ENCODE results near the gene RUFY2. TPM values are rescaled to one million over a fixed set of nuclear protein-coding genes. Genes with fewer than 3 reads are reported as not detected.

Gene RUFY2
- total and polyA plus RNA-seq, 2 donors (not counting 3 experiments of a cell fraction or from before 2014, with no cell fraction given) = 5.7 to 24.2 TPM

DNA sequence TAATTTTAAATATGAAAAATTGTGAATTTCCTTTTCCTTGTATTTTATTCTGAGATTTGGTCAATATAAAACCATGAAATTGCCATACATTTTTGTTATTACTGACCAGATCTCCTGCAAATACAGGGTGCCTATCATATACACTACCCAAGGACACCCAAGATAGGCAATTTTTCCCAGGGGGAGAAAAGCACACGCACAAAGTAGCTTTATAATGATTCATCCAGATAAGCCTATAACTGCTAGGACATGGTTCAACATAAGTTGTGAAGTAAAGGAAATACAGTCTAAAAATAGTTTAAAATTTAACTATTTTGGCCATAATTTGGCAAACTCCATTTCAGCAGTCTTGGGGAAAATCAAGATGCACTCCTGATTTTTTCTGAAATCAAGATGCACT is 4.8 kb downstream of the RUFY2 start:
- ChIA-PET CTCF (no interaction called here), POLR2A (interaction anchor here (0.6 kb wide), 1 partner anchor 672 kb away, joined by 5 read pairs; no protein-coding TSS in a partner anchor)
- Histone ChIP-seq H3K27ac (ENCODE audit: insufficient read depth, low read depth, low read length) (no peak overlapping the region), H3K79me2 (ENCODE audit: control insufficient read depth, insufficient read depth, low read length) (peaks cover 37% of the 10 kb centered on the region), H3K9me1 (replicated peaks; ENCODE audit: control insufficient read depth, extremely low read depth, insufficient read depth, low read length) (no peaks in the 10 kb centered on the region), H3K36me3 (ENCODE audit: control insufficient read depth in 2 of 2, extremely low read depth in 1 of 2, insufficient read depth in 2 of 2, low read length in 2 of 2) (no peaks in the 10 kb centered on the region), H4K20me1 (replicated peaks; ENCODE audit: control insufficient read depth, extremely low read depth, insufficient read depth, low read length) (peaks cover 3% of the 10 kb centered on the region), H3K4me3 (replicated peaks in 1 of 3; ENCODE audit: insufficient read depth in 1 of 3, low read depth in 1 of 3, low read length in 3 of 3) (no peak overlapping the region), H3K27me3 (ENCODE audit: control insufficient read depth in 2 of 2, insufficient read depth in 2 of 2, low read length in 2 of 2) (no peaks in the 10 kb centered on the region), H3K4me1 (ENCODE audit: control insufficient read depth, extremely low read depth, insufficient read depth, low read length) (peaks cover 6% of the 10 kb centered on the region), H3K9me3 (replicated peaks; ENCODE audit: control insufficient read depth, insufficient read depth, low read length) (no peaks in the 10 kb centered on the region), H3K4me2 (ENCODE audit: insufficient read depth, low read length) (no peak overlapping the region), H2AFZ (ENCODE audit: low read depth, low read length) (no peak overlapping the region), H3K9ac (replicated peaks; ENCODE audit: extremely low read depth, insufficient read depth, low read length) (no peak overlapping the region)
- no TSS peak for BruUV-seq (replicated peaks)
- dilution Hi-C loops (cut with MboI; ENCODE audit: extremely low pct_ligation_motif_present, low sequenced_read_pairs) (no loop called here), intact Hi-C loops (cut with micrococcal nuclease) (loop anchor here (10.0 kb wide), 1 partner anchor 323 kb away; the partner anchor contains the start of gene CCAR1)
- DNase-seq (ENCODE audit: low read depth, low spot score) = no peak
- FAIRE-seq = no peak
- TF ChIP-seq MYC (IDR thresholded peaks at IDR 0.05; ENCODE audit: low read depth, low read length) (no peak), GATA2 (IDR thresholded peaks at IDR 0.05; ENCODE audit: insufficient read depth, insufficient read length, low read depth, low read length) (no peak), POLR2A (IDR thresholded peaks at IDR 0.05; ENCODE audit: low read depth, low read length) (no peak), EZH2 (IDR thresholded peaks at IDR 0.05; ENCODE audit: borderline replicate concordance, low read depth, low read length, severe bottlenecking) (no peak), POLR2AphosphoS5 (IDR thresholded peaks at IDR 0.05; ENCODE audit: insufficient read depth, low read depth, low read length) (no peak), JUN (IDR thresholded peaks at IDR 0.05; ENCODE audit: borderline replicate concordance, insufficient read depth, insufficient read length, low read depth) (no peak), FOS (IDR thresholded peaks at IDR 0.05; ENCODE audit: borderline replicate concordance, insufficient read depth, low read length) (no peak)
- TF ChIP-seq, protein P1, sequence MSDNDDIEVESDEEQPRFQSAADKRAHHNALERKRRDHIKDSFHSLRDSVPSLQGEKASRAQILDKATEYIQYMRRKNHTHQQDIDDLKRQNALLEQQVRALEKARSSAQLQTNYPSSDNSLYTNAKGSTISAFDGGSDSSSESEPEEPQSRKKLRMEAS (IDR thresholded peaks at IDR 0.05; ENCODE audit: insufficient read depth, insufficient read length) = no peak
- TF ChIP-seq, protein P2, sequence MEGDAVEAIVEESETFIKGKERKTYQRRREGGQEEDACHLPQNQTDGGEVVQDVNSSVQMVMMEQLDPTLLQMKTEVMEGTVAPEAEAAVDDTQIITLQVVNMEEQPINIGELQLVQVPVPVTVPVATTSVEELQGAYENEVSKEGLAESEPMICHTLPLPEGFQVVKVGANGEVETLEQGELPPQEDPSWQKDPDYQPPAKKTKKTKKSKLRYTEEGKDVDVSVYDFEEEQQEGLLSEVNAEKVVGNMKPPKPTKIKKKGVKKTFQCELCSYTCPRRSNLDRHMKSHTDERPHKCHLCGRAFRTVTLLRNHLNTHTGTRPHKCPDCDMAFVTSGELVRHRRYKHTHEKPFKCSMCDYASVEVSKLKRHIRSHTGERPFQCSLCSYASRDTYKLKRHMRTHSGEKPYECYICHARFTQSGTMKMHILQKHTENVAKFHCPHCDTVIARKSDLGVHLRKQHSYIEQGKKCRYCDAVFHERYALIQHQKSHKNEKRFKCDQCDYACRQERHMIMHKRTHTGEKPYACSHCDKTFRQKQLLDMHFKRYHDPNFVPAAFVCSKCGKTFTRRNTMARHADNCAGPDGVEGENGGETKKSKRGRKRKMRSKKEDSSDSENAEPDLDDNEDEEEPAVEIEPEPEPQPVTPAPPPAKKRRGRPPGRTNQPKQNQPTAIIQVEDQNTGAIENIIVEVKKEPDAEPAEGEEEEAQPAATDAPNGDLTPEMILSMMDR (IDR thresholded peaks at IDR 0.05; ENCODE audit: extremely low read depth in 1 of 2, insufficient read depth in 1 of 2, low read depth in 1 of 2, low read length in 2 of 2) = no peak

Measured in endothelial cell of umbilical vein (primary cell).